ENCODE measurements around the gene EIF3A. TPM values are rescaled to one million over a fixed set of nuclear protein-coding genes. Genes with fewer than 3 reads are reported as not detected.

The EIF3A gene

GRCh38 chr10:118997379-118997778 is 83.2 kb downstream of the EIF3A start:
- no peaks in the 10 kb centered on the region for H3K4me1 ChIP-seq (ENCODE audit: control insufficient read depth, insufficient read depth, low read length)
- H3K9me3 ChIP-seq (replicated peaks; ENCODE audit: low read length), result no peaks in the 10 kb centered on the region
- H3K9ac ChIP-seq (ENCODE audit: low read depth, low read length), result no peak overlapping the region
- no peaks in the 10 kb centered on the region for H3K36me3 ChIP-seq (ENCODE audit: insufficient read depth, low read length)
- H3K27me3 ChIP-seq (ENCODE audit: control insufficient read depth, insufficient read depth, low read length), result peaks cover 67% of the 10 kb centered on the region
- no peak overlapping the region for H3K4me2 ChIP-seq (ENCODE audit: low read length)
- no peak overlapping the region for H3K4me3 ChIP-seq (ENCODE audit: low read length)

GRCh38 chr10:118995739-118996138 is 84.9 kb downstream of the EIF3A start:
- H3K9ac ChIP-seq (ENCODE audit: low read depth, low read length), result no peak overlapping the region

DNA sequence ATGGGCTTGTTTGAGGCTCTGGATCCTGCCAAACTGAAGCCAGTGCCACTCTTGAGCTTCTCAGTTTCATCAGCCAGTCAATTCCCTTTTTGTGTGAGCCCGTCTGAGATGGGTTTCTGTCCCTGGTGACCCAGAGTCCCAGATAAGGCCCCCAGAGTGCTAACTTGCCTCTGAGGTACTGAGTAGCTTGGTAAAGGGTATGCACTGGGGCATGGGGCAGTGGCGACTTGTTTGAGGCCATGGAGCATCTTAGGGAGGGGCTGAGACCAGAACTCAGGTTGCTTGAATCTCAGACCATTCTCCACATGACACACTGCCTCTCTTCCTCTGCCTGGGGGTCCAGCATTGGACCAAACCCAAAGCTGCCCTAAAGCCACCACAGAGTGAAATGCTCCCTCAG is 86.3 kb downstream of the EIF3A start:
- Histone ChIP-seq H3K9me3 (replicated peaks; ENCODE audit: low read length) (no peaks in the 10 kb centered on the region), H3K4me2 (ENCODE audit: low read length) (no peak overlapping the region)

More at GRCh38 chr10:118995739-118996138, 84.9 kb downstream of the EIF3A start:
- Histone ChIP-seq H3K27me3 (ENCODE audit: control insufficient read depth, insufficient read depth, low read length) (peaks cover 70% of the 10 kb centered on the region), H3K4me2 (ENCODE audit: low read length) (no peak overlapping the region), H3K4me1 (ENCODE audit: control insufficient read depth, insufficient read depth, low read length) (no peaks in the 10 kb centered on the region), H3K36me3 (ENCODE audit: insufficient read depth, low read length) (no peaks in the 10 kb centered on the region), H3K4me3 (ENCODE audit: low read length) (no peak overlapping the region), H3K9me3 (replicated peaks; ENCODE audit: low read length) (no peaks in the 10 kb centered on the region)

GRCh38 chr10:118993214-118993613 is 87.4 kb downstream of the EIF3A start:
- peaks cover 53% of the 10 kb centered on the region for H3K27me3 ChIP-seq (ENCODE audit: control insufficient read depth, insufficient read depth, low read length)
- H3K36me3 ChIP-seq (ENCODE audit: insufficient read depth, low read length), result no peaks in the 10 kb centered on the region
- no peak overlapping the region for H3K4me3 ChIP-seq (ENCODE audit: low read length)
- no peak overlapping the region for H3K9ac ChIP-seq (ENCODE audit: low read depth, low read length)
- no peak overlapping the region for H3K4me2 ChIP-seq (ENCODE audit: low read length)
- no peaks in the 10 kb centered on the region for H3K4me1 ChIP-seq (ENCODE audit: control insufficient read depth, insufficient read depth, low read length)
- no peaks in the 10 kb centered on the region for H3K9me3 ChIP-seq (replicated peaks; ENCODE audit: low read length)

More for the DNA sequence above, 86.3 kb downstream of the EIF3A start:
- no peak overlapping the region for H3K9ac ChIP-seq (ENCODE audit: low read depth, low read length)
- H3K4me3 ChIP-seq (ENCODE audit: low read length), result no peak overlapping the region
- no peaks in the 10 kb centered on the region for H3K36me3 ChIP-seq (ENCODE audit: insufficient read depth, low read length)
- peaks cover 61% of the 10 kb centered on the region for H3K27me3 ChIP-seq (ENCODE audit: control insufficient read depth, insufficient read depth, low read length)
- H3K4me1 ChIP-seq (ENCODE audit: control insufficient read depth, insufficient read depth, low read length), result no peaks in the 10 kb centered on the region

DNA sequence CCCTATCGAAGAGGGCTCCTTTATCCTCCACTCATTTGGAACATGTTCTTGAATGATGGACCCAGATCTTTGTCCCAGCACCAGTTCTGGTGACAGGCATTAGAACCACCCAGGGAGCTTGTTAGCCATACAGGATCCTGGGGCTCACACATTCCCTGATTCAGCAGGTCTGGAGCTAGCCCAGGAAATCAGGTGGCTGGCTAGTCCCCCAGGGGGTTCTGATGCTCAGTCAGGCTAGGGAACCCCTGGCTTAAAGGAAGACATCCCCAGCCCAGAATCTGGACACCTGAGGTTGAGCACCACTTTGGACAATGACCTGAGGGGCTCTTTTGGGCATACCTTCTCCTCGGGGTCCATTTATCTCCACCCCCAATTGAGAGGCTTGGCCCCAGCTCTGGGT is 88.1 kb downstream of the EIF3A start:
- no peak overlapping the region for H3K4me3 ChIP-seq (ENCODE audit: low read length)
- H3K36me3 ChIP-seq (ENCODE audit: insufficient read depth, low read length), result no peaks in the 10 kb centered on the region

DNA sequence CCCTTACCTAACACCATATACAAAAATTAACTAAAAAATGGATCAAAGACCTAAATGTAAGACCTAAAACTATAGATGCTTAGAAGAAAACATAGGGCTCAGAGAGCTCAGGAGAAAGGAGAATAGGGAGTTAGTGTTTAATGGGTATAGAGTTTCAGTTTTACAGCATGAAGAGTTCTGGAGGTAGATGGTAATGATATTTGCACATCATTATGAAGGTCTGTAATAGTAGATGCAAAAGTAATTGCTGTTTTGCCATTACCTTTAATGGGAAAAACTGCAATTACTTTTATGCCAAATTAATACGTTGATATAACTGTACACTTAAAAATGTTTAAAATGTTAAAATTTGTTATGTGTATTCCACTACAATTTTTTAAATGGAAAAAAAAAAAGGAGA is 90.3 kb downstream of the EIF3A start:
- Histone ChIP-seq H3K9ac (ENCODE audit: low read depth, low read length) (no peak overlapping the region), H3K4me2 (ENCODE audit: low read length) (no peak overlapping the region), H3K27me3 (ENCODE audit: control insufficient read depth, insufficient read depth, low read length) (peaks cover 44% of the 10 kb centered on the region), H3K36me3 (ENCODE audit: insufficient read depth, low read length) (no peaks in the 10 kb centered on the region), H3K9me3 (replicated peaks; ENCODE audit: low read length) (no peaks in the 10 kb centered on the region), H3K4me3 (ENCODE audit: low read length) (no peak overlapping the region), H3K4me1 (ENCODE audit: control insufficient read depth, insufficient read depth, low read length) (no peaks in the 10 kb centered on the region)

More for the DNA sequence above, 88.1 kb downstream of the EIF3A start:
- H3K4me1 ChIP-seq (ENCODE audit: control insufficient read depth, insufficient read depth, low read length), result no peaks in the 10 kb centered on the region
- no peaks in the 10 kb centered on the region for H3K9me3 ChIP-seq (replicated peaks; ENCODE audit: low read length)
- H3K9ac ChIP-seq (ENCODE audit: low read depth, low read length), result no peak overlapping the region
- H3K4me2 ChIP-seq (ENCODE audit: low read length), result no peak overlapping the region
- H3K27me3 ChIP-seq (ENCODE audit: control insufficient read depth, insufficient read depth, low read length), result peaks cover 49% of the 10 kb centered on the region

GRCh38 chr10:118986815-118987790 is 93.5 kb downstream of the EIF3A start:
- Histone ChIP-seq H3K4me3 (ENCODE audit: low read length) (no peak overlapping the region), H3K27me3 (ENCODE audit: control insufficient read depth, insufficient read depth, low read length) (peaks cover 16% of the 10 kb centered on the region), H3K4me2 (ENCODE audit: low read length) (no peak overlapping the region)

DNA sequence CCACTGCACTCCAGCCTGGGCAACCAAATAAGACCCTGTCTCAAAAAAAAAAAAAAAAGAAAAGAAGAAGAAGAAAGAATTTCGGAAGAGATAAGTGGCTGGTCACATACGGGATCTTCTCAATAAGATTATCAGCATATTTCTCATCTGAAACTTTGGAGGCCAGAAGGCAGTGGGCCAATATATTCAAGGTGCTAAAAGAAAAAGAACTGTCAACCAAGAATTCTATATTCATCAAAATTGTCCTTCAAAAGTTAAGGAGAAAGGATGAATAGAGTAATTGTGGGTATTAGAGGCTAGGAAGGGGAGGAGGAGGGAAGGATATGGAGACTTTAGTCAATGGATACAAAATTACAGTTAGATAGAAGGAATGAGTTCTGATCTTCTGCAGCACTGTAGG is 95.0 kb downstream of the EIF3A start:
- Histone ChIP-seq H3K27me3 (ENCODE audit: control insufficient read depth, insufficient read depth, low read length) (peaks cover 11% of the 10 kb centered on the region), H3K4me2 (ENCODE audit: low read length) (no peak overlapping the region), H3K9me3 (replicated peaks; ENCODE audit: low read length) (no peaks in the 10 kb centered on the region), H3K36me3 (ENCODE audit: insufficient read depth, low read length) (no peaks in the 10 kb centered on the region), H3K4me1 (ENCODE audit: control insufficient read depth, insufficient read depth, low read length) (no peaks in the 10 kb centered on the region), H3K4me3 (ENCODE audit: low read length) (no peak overlapping the region), H3K9ac (ENCODE audit: low read depth, low read length) (no peak overlapping the region)

More at GRCh38 chr10:118986815-118987790, 93.5 kb downstream of the EIF3A start:
- Histone ChIP-seq H3K9ac (ENCODE audit: low read depth, low read length) (no peak overlapping the region), H3K9me3 (replicated peaks; ENCODE audit: low read length) (no peaks in the 10 kb centered on the region), H3K4me1 (ENCODE audit: control insufficient read depth, insufficient read depth, low read length) (no peaks in the 10 kb centered on the region), H3K36me3 (ENCODE audit: insufficient read depth, low read length) (no peaks in the 10 kb centered on the region)

Small RNA genes within 50 kb of the gene (small RNA-seq; reads per million reads assigned to genes)
- gene AL355598.1, result not detected
- 0.28 reads per million for gene RF00413
- 0.63 reads per million for gene SNORA19
